IMR-90 (cell line): ENCODE results near the gene ST6GALNAC5. TPM values are rescaled to one million over a fixed set of nuclear protein-coding genes. Genes with fewer than 3 reads are reported as not detected.

Experiments
- ATAC-seq: fragments of 200-7000 bp; cut with Tn5 transposase; 2 replicates; pipeline ENCODE4 v1.9.1; 2020; ENCODE audit warnings: low read depth, mild to moderate bottlenecking, moderate library complexity
- BruUV-seq: library from RNA; stranded (reverse); fragments of 400-500 nt; replicated peaks from 2 replicates; lab custom pipeline; 2021; lab: Mats Ljungman, UMichigan
- CTCF ChIA-PET: fragments of 300-600 bp; formaldehyde crosslinking; extraction: SDS; loops from one replicate; lab custom pipeline; 2021; ENCODE audit warnings: antibody characterized with exemption; lab: Yijun Ruan, JAX
- POLR2A ChIA-PET: fragments of 300-600 bp; sonication (Branson Sonifier 250); formaldehyde crosslinking; loops from one replicate; lab custom pipeline; 2022; ENCODE audit warnings: antibody characterized with exemption; ENCODE audit not compliant: unreplicated experiment; lab: Charles Lee
- DNase-seq: peaks from one replicate; pipeline ENCODE4 v3.0.0; 2013
- H2AFZ ChIP-seq: replicated peaks from 2 replicates; pipeline ENCODE3; 2013; ENCODE audit warnings: low read length, mild to moderate bottlenecking; ENCODE audit not compliant: poor library complexity
- H2AK5ac ChIP-seq: 2 replicates; pipeline ENCODE4 v1.6.1; 2013; ENCODE audit warnings: low read depth, low read length, inconsistent platforms
- H2AK9ac ChIP-seq: replicated peaks from 2 replicates; pipeline ENCODE3; 2013; ENCODE audit warnings: mild to moderate bottlenecking, low read depth, low read length, moderate library complexity; ENCODE audit not compliant: poor library complexity
- H2BK120ac ChIP-seq: 2 replicates; pipeline ENCODE4 v1.6.1; 2013; ENCODE audit warnings: low read depth, low read length, inconsistent platforms
- H2BK15ac ChIP-seq: 3 replicates; pipeline ENCODE4 v1.6.1; 2013; ENCODE audit warnings: low read depth, low read length, inconsistent platforms
- H2BK20ac ChIP-seq: 2 replicates; pipeline ENCODE4 v1.6.1; 2013; ENCODE audit warnings: low read depth, mild to moderate bottlenecking, inconsistent platforms, low read length, moderate library complexity
- H2BK5ac ChIP-seq: 2 replicates; pipeline ENCODE4 v1.6.1; 2013; ENCODE audit warnings: mild to moderate bottlenecking, low read depth, low read length, inconsistent platforms; ENCODE audit not compliant: poor library complexity, severe bottlenecking
- H3K14ac ChIP-seq: replicated peaks from 2 replicates; pipeline ENCODE4 v1.6.1; 2013; ENCODE audit warnings: low read depth, low read length, inconsistent platforms
- H3K18ac ChIP-seq: 2 replicates; pipeline ENCODE4 v1.6.1; 2013; ENCODE audit warnings: low read depth, low read length, control low read depth
- H3K23ac ChIP-seq: 2 replicates; pipeline ENCODE4 v1.6.1; 2013; ENCODE audit warnings: low read depth, low read length, inconsistent platforms
- H3K27ac ChIP-seq: 2 replicates; pipeline ENCODE4 v1.5.1; 2013; ENCODE audit warnings: mild to moderate bottlenecking, control low read depth, low read length; ENCODE audit not compliant: insufficient read depth
- H3K27me3 ChIP-seq: 2 replicates; pipeline ENCODE4 v1.6.1; 2013; ENCODE audit warnings: low read length; ENCODE audit not compliant: control insufficient read depth, insufficient read depth
- H3K36me3 ChIP-seq: 2 replicates; pipeline ENCODE4 v1.6.1; 2013; ENCODE audit warnings: low read length, mixed read lengths; ENCODE audit not compliant: control insufficient read depth, insufficient read depth
- H3K4ac ChIP-seq: 2 replicates; pipeline ENCODE4 v1.6.1; 2013; ENCODE audit warnings: low read depth, low read length, inconsistent platforms
- H3K4me1 ChIP-seq: 2 replicates; pipeline ENCODE4 v1.6.1; 2013; ENCODE audit warnings: low read length, mixed read lengths; ENCODE audit not compliant: control insufficient read depth, insufficient read depth
- H3K4me2 ChIP-seq: 2 replicates; pipeline ENCODE4 v1.6.1; 2013; ENCODE audit warnings: low read depth, mild to moderate bottlenecking, control low read depth, low read length, moderate library complexity
- H3K4me3 ChIP-seq: 2 replicates; pipeline ENCODE4 v1.5.1; 2013; ENCODE audit warnings: low read depth, mild to moderate bottlenecking, control low read depth, low read length, moderate library complexity; ENCODE audit not compliant: insufficient read depth
- H3K56ac ChIP-seq: 2 replicates; pipeline ENCODE4 v1.6.1; 2013; ENCODE audit warnings: low read length, inconsistent platforms; ENCODE audit not compliant: insufficient read depth; ENCODE audit errors: extremely low read depth
- H3K79me1 ChIP-seq, 2 experiments: 2 replicates each; pipeline ENCODE4 v1.6.1; 2013; ENCODE audit warnings: low read length in 2 of 2, inconsistent platforms in 1 of 2, low read depth in 1 of 2
- H3K9ac ChIP-seq: 2 replicates; pipeline ENCODE4 v1.6.1; 2013; ENCODE audit warnings: low read depth, low read length, control low read depth
- H3K9me1 ChIP-seq: 2 replicates; pipeline ENCODE4 v1.6.1; 2013; ENCODE audit warnings: low read length, inconsistent platforms; ENCODE audit not compliant: insufficient read depth
- H3K9me3 ChIP-seq: 2 replicates; pipeline ENCODE4 v1.6.1; 2013; ENCODE audit warnings: low read length; ENCODE audit not compliant: control insufficient read depth, insufficient read depth
- H4K20me1 ChIP-seq: 2 replicates; pipeline ENCODE4 v1.6.1; 2013; ENCODE audit warnings: low read length, inconsistent platforms; ENCODE audit not compliant: insufficient read depth
- H4K5ac ChIP-seq: 2 replicates; pipeline ENCODE4 v1.6.1; 2013; ENCODE audit warnings: mild to moderate bottlenecking, low read depth, low read length, control low read depth
- H4K8ac ChIP-seq, 2 experiments: 2 replicates each; pipeline ENCODE4 v1.6.1; 2013; ENCODE audit warnings: low read depth in 2 of 2, low read length in 2 of 2, control low read depth in 1 of 2, inconsistent platforms in 1 of 2
- H4K91ac ChIP-seq: 2 replicates; pipeline ENCODE4 v1.6.1; 2013; ENCODE audit warnings: low read depth, low read length, inconsistent platforms; ENCODE audit not compliant: insufficient read depth
- BHLHE40 ChIP-seq: fragments of 150-350 bp; IDR thresholded peaks from 2 replicates; pipeline ENCODE4 v1.6.1; 2016; ENCODE audit warnings: mild to moderate bottlenecking, low read depth, low read length
- CEBPB ChIP-seq: IDR thresholded peaks from 2 replicates; pipeline ENCODE4 v1.6.1; 2012; ENCODE audit warnings: low read depth, low read length, improper control_type of control experiment
- CHD1 ChIP-seq: IDR thresholded peaks from 2 replicates; pipeline ENCODE4 v1.6.1; 2012; ENCODE audit warnings: low read depth, low read length, improper control_type of control experiment
- ELK1 ChIP-seq: fragments of 150-350 bp; IDR thresholded peaks from 2 replicates; pipeline ENCODE4 v1.6.1; 2016; ENCODE audit warnings: low read depth, mild to moderate bottlenecking, low read length, moderate library complexity, borderline replicate concordance
- FOS ChIP-seq: fragments of 150-350 bp; IDR thresholded peaks from 2 replicates; pipeline ENCODE4 v1.6.1; 2016; ENCODE audit warnings: low read depth, low read length
- MAFK ChIP-seq: IDR thresholded peaks from 2 replicates; pipeline ENCODE4 v1.6.1; 2012; ENCODE audit warnings: low read depth, low read length, improper control_type of control experiment
- MAZ ChIP-seq: IDR thresholded peaks from 2 replicates; pipeline ENCODE4 v1.6.1; 2012; ENCODE audit warnings: low read depth, mild to moderate bottlenecking, low read length, improper control_type of control experiment, moderate library complexity, borderline replicate concordance
- MXI1 ChIP-seq: IDR thresholded peaks from 2 replicates; pipeline ENCODE4 v1.6.1; 2012; ENCODE audit warnings: low read depth, mild to moderate bottlenecking, low read length, moderate library complexity, borderline replicate concordance
- NFE2L2 ChIP-seq: fragments of 150-350 bp; IDR thresholded peaks from 2 replicates; pipeline ENCODE4 v1.6.1; 2016; ENCODE audit warnings: low read depth, mild to moderate bottlenecking, low read length
- POLR2A ChIP-seq: IDR thresholded peaks from 2 replicates; pipeline ENCODE4 v1.6.1; 2012; ENCODE audit warnings: mild to moderate bottlenecking, low read depth, low read length
- RAD21 ChIP-seq: IDR thresholded peaks from 2 replicates; pipeline ENCODE4 v1.6.1; 2012; ENCODE audit warnings: low read length, improper control_type of control experiment
- RCOR1 ChIP-seq: IDR thresholded peaks from 2 replicates; pipeline ENCODE4 v1.6.1; 2012; ENCODE audit warnings: mild to moderate bottlenecking, low read length, improper control_type of control experiment; ENCODE audit not compliant: insufficient replicate concordance
- RFX5 ChIP-seq: IDR thresholded peaks from 2 replicates; pipeline ENCODE4 v1.8.0; 2012; ENCODE audit warnings: low read depth, mild to moderate bottlenecking, low read length, moderate library complexity
- SMC3 ChIP-seq: fragments of 150-350 bp; IDR thresholded peaks from 2 replicates; pipeline ENCODE4 v1.6.1; 2016; ENCODE audit warnings: low read depth, mild to moderate bottlenecking, antibody characterized with exemption, low read length, moderate library complexity
- USF2 ChIP-seq: fragments of 150-350 bp; IDR thresholded peaks from 2 replicates; pipeline ENCODE4 v1.6.1; 2017; ENCODE audit warnings: mild to moderate bottlenecking, antibody characterized with exemption, low read length, low read depth
- WGBS, 2 experiments: methylation state at CpG; one replicate each; pipeline versions ENCODE4 v1.1.5 to v1.1.7; 2013; ENCODE audit warnings: missing lambda C conversion rate in 2 of 2; ENCODE audit not compliant: insufficient read length in 1 of 2; ENCODE audit errors: extremely low coverage in 2 of 2; 5-methylcytosine and 5-hydroxymethylcytosine counted together
- dilution Hi-C: fragments of 300-500 bp; cut with HindIII; formaldehyde crosslinking; loops from one replicate; pipeline ENCODE4 v1.14.3; 2018; ENCODE audit warnings: low sequenced_read_pairs; ENCODE audit not compliant: unreplicated experiment
- in situ Hi-C: fragments of 300-500 bp; cut with MboI; formaldehyde crosslinking; loops from 3 replicates; pipeline ENCODE4 v1.14.3; 2019; ENCODE audit warnings: low sequenced_read_pairs, inconsistent platforms, mixed read lengths
- intact Hi-C: fragments of 100-400 bp; cut with micrococcal nuclease; formaldehyde crosslinking; loops from 2 replicates; pipeline ENCODE4 v1.10.0; 2022
- polyA plus RNA-seq, 3 experiments: library from polyadenylated mRNA; depleted of rRNA; stranded (reverse); fragments of >200 nt; gene quantifications; 2 replicates each; pipeline ENCODE4 v1.2.3, GENCODE V29; 2012; ENCODE audit warnings: low replicate concordance in 1 of 3
- total RNA-seq: library from RNA; depleted of rRNA; stranded (reverse); fragments of >200 nt; gene quantifications from 2 replicates; pipeline ENCODE4 v1.2.3, GENCODE V29; 2012
- TF ChIP-seq, protein P1 (sequence below): conservative IDR thresholded peaks from 2 replicates; pipeline ENCODE4 v1.5.1; 2012; ENCODE audit warnings: mild to moderate bottlenecking, low read depth, low read length, improper control_type of control experiment

The ST6GALNAC5 gene
- total and polyA plus RNA-seq, 2 of the 4 experiments (the other 2 are of a cell fraction): 3.4 to 4.0 TPM

- Histone ChIP-seq H3K4me1 (no peaks in the 10 kb centered on the region), H4K5ac (no peak overlapping the region), H2AK9ac (no peak overlapping the region), H2AK5ac (no peak overlapping the region), H3K27me3 (peaks cover 2% of the 10 kb centered on the region; the same call in 1 of the 2 replicates), H3K79me1 (no peaks in the 10 kb centered on the region), H3K18ac (no peak overlapping the region), H3K9me1 (no peaks in the 10 kb centered on the region), H3K9ac (no peak overlapping the region), H2BK20ac (no peak overlapping the region), H2BK15ac (no peak overlapping the region), H3K4ac (no peak overlapping the region), H3K23ac (no peak overlapping the region), H3K9me3 (no peaks in the 10 kb centered on the region), H4K91ac (no peak overlapping the region), H3K56ac (no peak overlapping the region), H4K8ac (no peak overlapping the region), H3K4me2 (no peak overlapping the region), H3K4me3 (no peak overlapping the region), H3K14ac (no peak overlapping the region), H4K20me1 (no peaks in the 10 kb centered on the region), H2BK5ac (no peak overlapping the region), H3K27ac (no peak overlapping the region), H3K36me3 (no peaks in the 10 kb centered on the region), H2AFZ (no peak overlapping the region), H2BK120ac (no peak overlapping the region)
- ChIA-PET CTCF (no interaction called here), POLR2A (no interaction called here)
- in situ Hi-C loops (no loop called here), dilution Hi-C loops (no loop called here), intact Hi-C loops (no loop called here)
- no peak for TF ChIP-seq USF2
- no peak for TF ChIP-seq POLR2A
- TF ChIP-seq, protein P1, sequence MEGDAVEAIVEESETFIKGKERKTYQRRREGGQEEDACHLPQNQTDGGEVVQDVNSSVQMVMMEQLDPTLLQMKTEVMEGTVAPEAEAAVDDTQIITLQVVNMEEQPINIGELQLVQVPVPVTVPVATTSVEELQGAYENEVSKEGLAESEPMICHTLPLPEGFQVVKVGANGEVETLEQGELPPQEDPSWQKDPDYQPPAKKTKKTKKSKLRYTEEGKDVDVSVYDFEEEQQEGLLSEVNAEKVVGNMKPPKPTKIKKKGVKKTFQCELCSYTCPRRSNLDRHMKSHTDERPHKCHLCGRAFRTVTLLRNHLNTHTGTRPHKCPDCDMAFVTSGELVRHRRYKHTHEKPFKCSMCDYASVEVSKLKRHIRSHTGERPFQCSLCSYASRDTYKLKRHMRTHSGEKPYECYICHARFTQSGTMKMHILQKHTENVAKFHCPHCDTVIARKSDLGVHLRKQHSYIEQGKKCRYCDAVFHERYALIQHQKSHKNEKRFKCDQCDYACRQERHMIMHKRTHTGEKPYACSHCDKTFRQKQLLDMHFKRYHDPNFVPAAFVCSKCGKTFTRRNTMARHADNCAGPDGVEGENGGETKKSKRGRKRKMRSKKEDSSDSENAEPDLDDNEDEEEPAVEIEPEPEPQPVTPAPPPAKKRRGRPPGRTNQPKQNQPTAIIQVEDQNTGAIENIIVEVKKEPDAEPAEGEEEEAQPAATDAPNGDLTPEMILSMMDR: no peak
- TF ChIP-seq MAZ: no peak
- TF ChIP-seq FOS: no peak
- no peak for TF ChIP-seq NFE2L2
- TF ChIP-seq CHD1: no peak
- TF ChIP-seq RCOR1: no peak
- TF ChIP-seq RFX5: no peak
- TF ChIP-seq SMC3: no peak
- no peak for TF ChIP-seq CEBPB
- TF ChIP-seq MXI1: no peak
- TF ChIP-seq MAFK: no peak
- no peak for TF ChIP-seq ELK1
- TF ChIP-seq RAD21: no peak
- no peak for TF ChIP-seq BHLHE40
- ATAC-seq: no peak
- BruUV-seq: no TSS peak
- DNase-seq: no peak
- WGBS, 2 experiments: 60% methylated on average over 1 of the region's 4 CpGs; no CpG with 5 or more reads in 1 of the 2 experiments
Measured at GRCh38 chr1:76929136-76929535, 61.9 kb downstream of the ST6GALNAC5 start.
